Fibroblast of peridontal ligament (primary cell): ENCODE results near the gene PTK7.

ENCODE experiments used
- DNase-seq: peaks from one replicate; pipeline ENCODE4 v3.0.0-alpha.2; 2010; ENCODE audit errors: extremely low read depth

PTK7 gene

GRCh38 chr6:43204271-43205105 lies 128.4 kb downstream of the PTK7 start:
- DNase-seq: no peak

- DNase-seq: no peak
Measured at GRCh38 chr6:43205849-43206248, 129.7 kb downstream of the PTK7 start.

- no peak for DNase-seq
Measured at GRCh38 chr6:43207286-43207685, 131.2 kb downstream of the PTK7 start.
